HL-60 (cell line): Measurements from ENCODE around the gene HEATR3.

Experiments used
- DNase-seq, 2 experiments: peaks; one replicate each; pipeline ENCODE4 v3.0.0-alpha.2; 2010 to 2020; ENCODE audit warnings: low read depth in 1 of 2, low spot score in 1 of 2
- H3K27ac ChIP-seq: fragments of 250-450 bp; sonication (Bioruptor Pico); replicated peaks from 2 replicates; pipeline ENCODE4 v1.5.1; 2020; ENCODE audit warnings: mild to moderate bottlenecking, moderate library complexity
- H3K27me3 ChIP-seq: fragments of 250-450 bp; sonication (Bioruptor Pico); 2 replicates; pipeline ENCODE4 v1.5.1; 2021; ENCODE audit warnings: mild to moderate bottlenecking, moderate library complexity; ENCODE audit not compliant: insufficient read depth, poor library complexity, severe bottlenecking
- H3K4me3 ChIP-seq: replicated peaks from 2 replicates; pipeline ENCODE4 v1.5.1; 2011; ENCODE audit warnings: mild to moderate bottlenecking, control low read depth, low read length; ENCODE audit not compliant: insufficient read depth
- CTCF ChIP-seq: IDR thresholded peaks from one replicate; pipeline ENCODE4 v1.5.1; 2011; ENCODE audit warnings: low read length, control low read depth, inconsistent platforms; ENCODE audit not compliant: insufficient read depth
- GABPA ChIP-seq: IDR thresholded peaks from 2 replicates; pipeline ENCODE4 v1.6.1; 2012; ENCODE audit warnings: low read depth
- POLR2AphosphoS5 ChIP-seq: IDR thresholded peaks from 2 replicates; pipeline ENCODE4 v1.6.1; 2012; ENCODE audit warnings: low read depth
- REST ChIP-seq: IDR thresholded peaks from 2 replicates; pipeline ENCODE4 v1.6.1; 2012; ENCODE audit warnings: low read depth; ENCODE audit not compliant: insufficient replicate concordance
- SPI1 ChIP-seq: IDR thresholded peaks from 2 replicates; pipeline ENCODE4 v1.6.1; 2012; ENCODE audit warnings: low read depth, mild to moderate bottlenecking, borderline replicate concordance

The HEATR3 gene

GRCh38 chr16:50154420-50154950 is 88.7 kb downstream of the HEATR3 start:
- Histone ChIP-seq H3K4me3 (peak overlapping the region; percentile 87), H3K27ac (peak overlapping the region; percentile 59), H3K27me3 (no peaks in the 10 kb centered on the region)
- DNase-seq = no peak
- TF ChIP-seq REST (no peak), SPI1 (no peak), POLR2AphosphoS5 (no peak), CTCF (no peak), GABPA (no peak)

GRCh38 chr16:50155925-50156324 is 90.2 kb downstream of the HEATR3 start:
- no peak for TF ChIP-seq GABPA
- no peak for TF ChIP-seq REST
- no peak for TF ChIP-seq SPI1
- no peak for TF ChIP-seq POLR2AphosphoS5
- TF ChIP-seq CTCF = no peak
- no peak for DNase-seq
- Histone ChIP-seq H3K27me3 (no peaks in the 10 kb centered on the region), H3K4me3 (no peak overlapping the region), H3K27ac (no peak overlapping the region)
